Common myeloid progenitor, CD34-positive (primary cell): ENCODE results near the gene SIGLEC1.

Experiments
- CTCF ChIA-PET: fragments of 350-600 bp; sonication (Branson Sonifier 250); formaldehyde crosslinking; loops from one replicate; lab custom pipeline; 2021; ENCODE audit warnings: antibody characterized with exemption; lab: Charles Lee
- POLR2A ChIA-PET: fragments of 350-600 bp; sonication (Branson Sonifier 250); formaldehyde crosslinking; loops from one replicate; lab custom pipeline; 2021; ENCODE audit warnings: antibody characterized with exemption; lab: Charles Lee
- DNase-seq, 3 donors: peaks; one replicate each; pipeline versions ENCODE4 v3.0.0 to v3.0.0-alpha.2; 2013
- H3K27ac ChIP-seq, 2 experiments: 1 replicate in 1 of 2; 2 replicates in 1 of 2; pipeline ENCODE4 v1.7.0; 2013; ENCODE audit warnings: inconsistent platforms in 2 of 2, low read length in 2 of 2, mild to moderate bottlenecking in 2 of 2, low read depth in 1 of 2, moderate library complexity in 1 of 2; ENCODE audit not compliant: severe bottlenecking in 2 of 2, insufficient read depth in 1 of 2, poor library complexity in 1 of 2
- H3K27me3 ChIP-seq, 5 experiments: replicated peaks in 2 of 5; 1 replicate in 3 of 5; 2 replicates in 2 of 5; pipeline versions ENCODE4 v1.6.1 to v1.7.0; 2013; ENCODE audit warnings: low read length in 4 of 5, mild to moderate bottlenecking in 2 of 5, moderate library complexity in 2 of 5, inconsistent platforms in 1 of 5; ENCODE audit not compliant: insufficient read depth in 5 of 5, control insufficient read depth in 4 of 5
- H3K36me3 ChIP-seq, 4 experiments: 1 replicate in 2 of 4; 2 replicates in 2 of 4; pipeline versions ENCODE4 v1.6.1 to v1.7.0; 2013; ENCODE audit warnings: low read length in 3 of 4, control low read depth in 1 of 4, mild to moderate bottlenecking in 1 of 4; ENCODE audit not compliant: control insufficient read depth in 4 of 4, insufficient read depth in 4 of 4
- H3K4me1 ChIP-seq, 4 experiments: 1 replicate in 3 of 4; 2 replicates in 1 of 4; pipeline versions ENCODE4 v1.6.1 to v1.7.1; 2013; ENCODE audit warnings: low read length in 3 of 4, mild to moderate bottlenecking in 3 of 4, control low read depth in 1 of 4, inconsistent platforms in 1 of 4, moderate library complexity in 1 of 4; ENCODE audit not compliant: control insufficient read depth in 4 of 4, insufficient read depth in 4 of 4; ENCODE audit errors: control extremely low read depth in 1 of 4
- H3K4me3 ChIP-seq, 7 experiments: 1 replicate in 4 of 7; 2 replicates in 3 of 7; pipeline versions ENCODE4 v1.5.1 to v1.7.0; 2013; ENCODE audit warnings: mild to moderate bottlenecking in 7 of 7, low read length in 6 of 7, moderate library complexity in 6 of 7, inconsistent platforms in 2 of 7, low read depth in 2 of 7, control low read depth in 1 of 7; ENCODE audit not compliant: insufficient read depth in 4 of 7, control insufficient read depth in 1 of 7; ENCODE audit errors: extremely low read depth in 1 of 7
- H3K9me3 ChIP-seq, 5 experiments: 1 replicate in 4 of 5; 2 replicates in 1 of 5; pipeline versions ENCODE4 v1.6.1 to v1.7.1; 2013; ENCODE audit warnings: low read length in 4 of 5, mild to moderate bottlenecking in 2 of 5, inconsistent platforms in 1 of 5, low read depth in 1 of 5, moderate library complexity in 1 of 5; ENCODE audit not compliant: control insufficient read depth in 4 of 5, insufficient read depth in 2 of 5; ENCODE audit errors: control extremely low read depth in 1 of 5
- WGBS: methylation state at CpG from one replicate; pipeline ENCODE4 v1.1.5; 2013; ENCODE audit not compliant: insufficient coverage; 5-methylcytosine and 5-hydroxymethylcytosine counted together

Gene SIGLEC1

GRCh38 chr20:3745686-3746173, 33.3 kb upstream of the SIGLEC1 start:
- DNase-seq: no peak
- H3K4me3 ChIP-seq: peak overlapping the region in 1 of 7 experiments; percentile 16
- no peaks in the 10 kb centered on the region for H3K36me3 ChIP-seq
- H3K27ac ChIP-seq: no peak overlapping the region
- H3K9me3 ChIP-seq: no peaks in the 10 kb centered on the region
- H3K4me1 ChIP-seq: peaks cover 0 to 20% (median 11%) of the 10 kb centered on the region in 4 experiments
- H3K27me3 ChIP-seq: peaks cover 0 to 4% (median 0%) of the 10 kb centered on the region in 5 experiments
- POLR2A ChIA-PET: no interaction called here
- WGBS: 91% methylated on average over 9 of the region's 11 CpGs
- CTCF ChIA-PET: interaction anchor here (0.6 to 16.4 kb wide), 5 partner anchors 8 to 68 kb away, joined by 3 to 216 read pairs (median 5); partner anchors contain the start of gene ADISSP

GRCh38 chr20:3744806-3745685, 32.6 kb upstream of the SIGLEC1 start:
- peak overlapping the region in 2 of 7 experiments; percentile 55 to 62 for H3K4me3 ChIP-seq
- 41% methylated on average over 37 of the region's 45 CpGs for WGBS
- ChIA-PET CTCF (interaction anchor here (0.6 to 16.4 kb wide), 5 partner anchors 8 to 67 kb away, joined by 3 to 216 read pairs (median 5); partner anchors contain the start of gene ADISSP), POLR2A (no interaction called here)
- peaks cover 0 to 4% (median 0%) of the 10 kb centered on the region in 5 experiments for H3K27me3 ChIP-seq
- H3K36me3 ChIP-seq: no peaks in the 10 kb centered on the region
- DNase-seq: peak; percentile 86 to 93 (median 93)
- no peak overlapping the region for H3K27ac ChIP-seq
- H3K4me1 ChIP-seq: peaks cover 0 to 19% (median 11%) of the 10 kb centered on the region in 4 experiments
- no peaks in the 10 kb centered on the region for H3K9me3 ChIP-seq

GRCh38 chr20:3744037-3744436, 31.6 kb upstream of the SIGLEC1 start:
- H3K36me3 ChIP-seq: no peaks in the 10 kb centered on the region
- no peak overlapping the region for H3K27ac ChIP-seq
- ChIA-PET POLR2A (no interaction called here), CTCF (interaction anchor here (0.5 to 16.4 kb wide), 4 partner anchors 9 to 44 kb away, joined by 3 to 216 read pairs (median 11); partner anchors contain the start of gene ADISSP)
- WGBS: 100% methylated on average over 1 of the region's 1 CpG
- no peak for DNase-seq
- peaks cover 0 to 12% (median 10%) of the 10 kb centered on the region in 4 experiments for H3K4me1 ChIP-seq
- no peak overlapping the region for H3K4me3 ChIP-seq
- H3K9me3 ChIP-seq: no peaks in the 10 kb centered on the region
- peaks cover 0 to 4% (median 0%) of the 10 kb centered on the region in 5 experiments for H3K27me3 ChIP-seq

GRCh38 chr20:3743251-3743650, 30.9 kb upstream of the SIGLEC1 start:
- H3K4me3 ChIP-seq: no peak overlapping the region
- no CpG with 5 or more reads among the region's 2 CpGs for WGBS
- no peak overlapping the region for H3K27ac ChIP-seq
- POLR2A ChIA-PET: no interaction called here
- no peaks in the 10 kb centered on the region for H3K36me3 ChIP-seq
- no peak for DNase-seq
- no peaks in the 10 kb centered on the region for H3K9me3 ChIP-seq
- CTCF ChIA-PET: interaction anchor here (0.9 to 16.4 kb wide), 4 partner anchors 10 to 35 kb away, joined by 4 to 216 read pairs (median 11); partner anchors contain the start of gene ADISSP
- H3K4me1 ChIP-seq: peaks cover 0 to 12% (median 10%) of the 10 kb centered on the region in 4 experiments
- H3K27me3 ChIP-seq: peaks cover 0 to 4% (median 0%) of the 10 kb centered on the region in 5 experiments

GRCh38 chr20:3741836-3742458, 29.5 kb upstream of the SIGLEC1 start:
- no peak overlapping the region for H3K27ac ChIP-seq
- H3K4me3 ChIP-seq: no peak overlapping the region
- DNase-seq: no peak
- no peaks in the 10 kb centered on the region for H3K36me3 ChIP-seq
- H3K27me3 ChIP-seq: peaks cover 0 to 1% (median 0%) of the 10 kb centered on the region in 5 experiments
- ChIA-PET CTCF (interaction anchor here (1.1 to 3.5 kb wide), 5 partner anchors 8 to 25 kb away, joined by 3 to 14 read pairs (median 5); no protein-coding TSS in a partner anchor), POLR2A (interaction anchor here (0.6 kb wide), 2 partner anchors 22 to 113 kb away, joined by 3 read pairs; no protein-coding TSS in a partner anchor)
- 93% methylated on average over 6 of the region's 7 CpGs for WGBS
- H3K9me3 ChIP-seq: no peaks in the 10 kb centered on the region
- H3K4me1 ChIP-seq: peaks cover 0 to 12% (median 10%) of the 10 kb centered on the region in 4 experiments

- CTCF ChIA-PET: interaction anchor here (0.6 to 3.5 kb wide), 9 partner anchors 9 to 96 kb away, joined by 3 to 14 read pairs (median 4); no protein-coding TSS in a partner anchor
- DNase-seq: no peak
- H3K27me3 ChIP-seq: peaks cover 0 to 2% (median 0%) of the 10 kb centered on the region in 5 experiments
- H3K4me3 ChIP-seq: no peak overlapping the region
- no peak overlapping the region for H3K27ac ChIP-seq
- POLR2A ChIA-PET: interaction anchor here (0.6 kb wide), 2 partner anchors 21 to 114 kb away, joined by 3 read pairs; no protein-coding TSS in a partner anchor
- H3K36me3 ChIP-seq: no peaks in the 10 kb centered on the region
- H3K4me1 ChIP-seq: peaks cover 0 to 12% (median 10%) of the 10 kb centered on the region in 4 experiments
- no peaks in the 10 kb centered on the region for H3K9me3 ChIP-seq
- WGBS: 95% methylated on average over 14 of the region's 15 CpGs
Observed at GRCh38 chr20:3740615-3741301, 28.4 kb upstream of the SIGLEC1 start.
